Liver (tissue), 9 donors: ENCODE results near the gene SLC49A4. TPM values are rescaled to one million over a fixed set of nuclear protein-coding genes. Genes with fewer than 3 reads are reported as not detected.

Experiments used
- DNase-seq: peaks from one replicate; pipeline ENCODE4 v3.0.0-alpha.2; 2017; ENCODE audit warnings: low spot score
- H3K27ac ChIP-seq, 2 donors: one replicate each; pipeline ENCODE4 v1.7.0; 2013; ENCODE audit warnings: inconsistent platforms in 2 of 2, low read length in 2 of 2, control low read depth in 1 of 2, low read depth in 1 of 2, mild to moderate bottlenecking in 1 of 2
- H3K27me3 ChIP-seq, 4 donors: one replicate each; pipeline versions ENCODE4 v1.6.1 to v1.7.0; 2013; ENCODE audit warnings: low read length in 3 of 4, inconsistent platforms in 1 of 4, mild to moderate bottlenecking in 1 of 4, moderate library complexity in 1 of 4; ENCODE audit not compliant: control insufficient read depth in 4 of 4, insufficient read depth in 4 of 4
- H3K36me3 ChIP-seq, 4 donors: one replicate each; pipeline versions ENCODE4 v1.6.1 to v1.7.0; 2013; ENCODE audit warnings: low read length in 3 of 4, mild to moderate bottlenecking in 3 of 4, low read depth in 1 of 4, moderate library complexity in 1 of 4; ENCODE audit not compliant: control insufficient read depth in 4 of 4, insufficient read depth in 3 of 4
- H3K4me1 ChIP-seq, 4 donors: one replicate each; pipeline versions ENCODE4 v1.6.1 to v1.7.0; 2013; ENCODE audit warnings: low read length in 3 of 4, mild to moderate bottlenecking in 3 of 4, moderate library complexity in 1 of 4; ENCODE audit not compliant: control insufficient read depth in 4 of 4, insufficient read depth in 4 of 4
- H3K4me3 ChIP-seq, 3 donors: one replicate each; pipeline versions ENCODE4 v1.6.1 to v1.7.0; 2013; ENCODE audit warnings: low read length in 3 of 3, control low read depth in 1 of 3, low read depth in 1 of 3, mild to moderate bottlenecking in 1 of 3
- H3K9ac ChIP-seq, 2 donors: one replicate each; pipeline ENCODE4 v1.7.0; 2013; ENCODE audit warnings: low read length in 2 of 2, mild to moderate bottlenecking in 2 of 2, moderate library complexity in 2 of 2, control low read depth in 1 of 2, low read depth in 1 of 2
- H3K9me3 ChIP-seq, 4 donors: one replicate each; pipeline versions ENCODE4 v1.6.1 to v1.7.0; 2013; ENCODE audit warnings: low read length in 3 of 4; ENCODE audit not compliant: control insufficient read depth in 4 of 4
- CTCF ChIP-seq: fragments of 150-350 bp; IDR thresholded peaks from 2 replicates; pipeline ENCODE4 v1.5.1; 2017; ENCODE audit warnings: improper control_type of control experiment, low read depth, low read length; ENCODE audit not compliant: missing input control
- EGR1 ChIP-seq, 2 donors: IDR thresholded peaks; 2 replicates each; pipeline ENCODE4 v1.6.1; 2016 to 2018; ENCODE audit warnings: antibody characterized with exemption in 2 of 2, low read depth in 2 of 2
- FOXA1 ChIP-seq: IDR thresholded peaks from 2 replicates; pipeline ENCODE4 v1.6.1; 2016; ENCODE audit warnings: antibody characterized with exemption
- FOXA2 ChIP-seq: IDR thresholded peaks from 2 replicates; pipeline ENCODE4 v1.6.1; 2016; ENCODE audit warnings: antibody characterized with exemption
- GABPA ChIP-seq, 2 donors: IDR thresholded peaks in 1 of 2; conservative IDR thresholded peaks in 1 of 2; 2 replicates each; pipeline ENCODE4 v1.6.1; 2016; ENCODE audit warnings: antibody characterized with exemption in 2 of 2, mild to moderate bottlenecking in 1 of 2, moderate library complexity in 1 of 2
- HNF4A ChIP-seq, 2 donors: conservative IDR thresholded peaks; 2 replicates each; pipeline ENCODE4 v1.6.1; 2016; ENCODE audit warnings: antibody characterized with exemption in 2 of 2, mild to moderate bottlenecking in 2 of 2
- HNF4G ChIP-seq: IDR thresholded peaks from 2 replicates; pipeline ENCODE4 v1.6.1; 2016; ENCODE audit warnings: antibody characterized with exemption
- JUND ChIP-seq, 2 donors: IDR thresholded peaks; 2 replicates each; pipeline ENCODE4 v1.6.1; 2016; ENCODE audit warnings: antibody characterized with exemption in 2 of 2
- NR2F2 ChIP-seq: IDR thresholded peaks from 2 replicates; pipeline ENCODE4 v1.6.1; 2016; ENCODE audit warnings: antibody characterized with exemption
- RAD21 ChIP-seq, 2 donors: IDR thresholded peaks; 2 replicates each; pipeline ENCODE4 v1.6.1; 2016; ENCODE audit warnings: antibody characterized with exemption in 2 of 2, mild to moderate bottlenecking in 2 of 2
- RXRA ChIP-seq, 2 donors: IDR thresholded peaks; 2 replicates each; pipeline ENCODE4 v1.6.1; 2017 to 2018; ENCODE audit warnings: antibody characterized with exemption in 2 of 2, mild to moderate bottlenecking in 1 of 2
- SP1 ChIP-seq: IDR thresholded peaks from 2 replicates; pipeline ENCODE4 v1.6.1; 2018; ENCODE audit warnings: antibody characterized with exemption, mild to moderate bottlenecking
- TAF1 ChIP-seq: conservative IDR thresholded peaks from 2 replicates; pipeline ENCODE4 v1.6.1; 2016; ENCODE audit warnings: antibody characterized with exemption, mild to moderate bottlenecking
- YY1 ChIP-seq: IDR thresholded peaks from 2 replicates; pipeline ENCODE4 v1.6.1; 2016; ENCODE audit warnings: antibody characterized with exemption, mild to moderate bottlenecking
- ZBTB33 ChIP-seq: IDR thresholded peaks from 2 replicates; pipeline ENCODE4 v1.6.1; 2016; ENCODE audit warnings: antibody characterized with exemption
- polyA plus RNA-seq, 2 donors: library from polyadenylated mRNA; stranded (reverse) in 1 of 2; unstranded in 1 of 2; fragments of 200-250 nt in 1 of 2; fragments of >200 nt in 1 of 2; fragmentation: Nextera tagmentation in 1 of 2; extraction: Ambion mirVana in 1 of 2; gene quantifications; one replicate each; pipeline versions ENCODE4 v1.2.1 to v1.2.3, GENCODE V29; 2013 to 2015
- total RNA-seq, 2 donors: library from RNA; depleted of rRNA; stranded (reverse); fragments of >200 nt; gene quantifications; one replicate each; pipeline ENCODE4 v1.2.3, GENCODE V29; 2014
- TF ChIP-seq, protein P1 (sequence below): IDR thresholded peaks from 2 replicates; pipeline ENCODE4 v1.6.1; 2016; ENCODE audit warnings: antibody characterized with exemption, mild to moderate bottlenecking
- TF ChIP-seq, protein P2 (sequence below): IDR thresholded peaks from 2 replicates; pipeline ENCODE4 v1.6.1; 2016; ENCODE audit warnings: antibody characterized with exemption
- TF ChIP-seq, protein P3 (sequence below): IDR thresholded peaks from 2 replicates; pipeline ENCODE4 v1.6.1; 2016; ENCODE audit warnings: antibody characterized with exemption
- donor health status: healthy.
- donor health status: healthy.
- donor health status: healthy.
- donor health status: healthy.
- donor health status: healthy.

The SLC49A4 gene
- total and polyA plus RNA-seq, 4 donors: 3.3 to 11.1 (median 6.3) TPM

DNA sequence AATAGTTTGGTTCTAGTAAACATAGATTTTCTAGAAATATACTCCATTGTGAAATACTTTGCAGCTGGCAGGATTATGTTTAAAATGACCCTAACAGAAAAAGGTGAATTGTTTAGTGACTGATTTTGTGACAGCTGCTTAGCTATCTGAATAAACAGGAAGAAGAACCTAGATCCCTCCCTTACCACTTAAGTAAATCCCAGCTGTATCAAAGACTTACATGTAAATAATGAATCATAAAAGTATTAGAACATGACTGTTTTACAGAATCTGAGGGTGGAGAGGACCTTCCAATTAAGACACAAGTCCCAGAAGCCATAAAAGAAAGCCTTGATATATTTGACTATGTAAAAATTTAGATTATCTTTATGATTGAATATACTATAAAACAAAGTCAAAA, 15.9 kb downstream of the SLC49A4 start:
- peaks cover 0 to 3% (median 0%) of the 10 kb centered on the region in 4 donors for H3K36me3 ChIP-seq

More for the DNA sequence above, 15.9 kb downstream of the SLC49A4 start:
- H3K9ac ChIP-seq: no peak overlapping the region
- H3K9me3 ChIP-seq: no peaks in the 10 kb centered on the region
- H3K4me1 ChIP-seq: no peaks in the 10 kb centered on the region
- H3K27me3 ChIP-seq: no peaks in the 10 kb centered on the region
- H3K4me3 ChIP-seq: no peak overlapping the region
- H3K27ac ChIP-seq: no peak overlapping the region
- no peak for DNase-seq
- TF ChIP-seq ZBTB33: no peak
- TF ChIP-seq HNF4A (conservative IDR thresholded peaks at IDR 0.05): no peak
- TF ChIP-seq, protein P1, sequence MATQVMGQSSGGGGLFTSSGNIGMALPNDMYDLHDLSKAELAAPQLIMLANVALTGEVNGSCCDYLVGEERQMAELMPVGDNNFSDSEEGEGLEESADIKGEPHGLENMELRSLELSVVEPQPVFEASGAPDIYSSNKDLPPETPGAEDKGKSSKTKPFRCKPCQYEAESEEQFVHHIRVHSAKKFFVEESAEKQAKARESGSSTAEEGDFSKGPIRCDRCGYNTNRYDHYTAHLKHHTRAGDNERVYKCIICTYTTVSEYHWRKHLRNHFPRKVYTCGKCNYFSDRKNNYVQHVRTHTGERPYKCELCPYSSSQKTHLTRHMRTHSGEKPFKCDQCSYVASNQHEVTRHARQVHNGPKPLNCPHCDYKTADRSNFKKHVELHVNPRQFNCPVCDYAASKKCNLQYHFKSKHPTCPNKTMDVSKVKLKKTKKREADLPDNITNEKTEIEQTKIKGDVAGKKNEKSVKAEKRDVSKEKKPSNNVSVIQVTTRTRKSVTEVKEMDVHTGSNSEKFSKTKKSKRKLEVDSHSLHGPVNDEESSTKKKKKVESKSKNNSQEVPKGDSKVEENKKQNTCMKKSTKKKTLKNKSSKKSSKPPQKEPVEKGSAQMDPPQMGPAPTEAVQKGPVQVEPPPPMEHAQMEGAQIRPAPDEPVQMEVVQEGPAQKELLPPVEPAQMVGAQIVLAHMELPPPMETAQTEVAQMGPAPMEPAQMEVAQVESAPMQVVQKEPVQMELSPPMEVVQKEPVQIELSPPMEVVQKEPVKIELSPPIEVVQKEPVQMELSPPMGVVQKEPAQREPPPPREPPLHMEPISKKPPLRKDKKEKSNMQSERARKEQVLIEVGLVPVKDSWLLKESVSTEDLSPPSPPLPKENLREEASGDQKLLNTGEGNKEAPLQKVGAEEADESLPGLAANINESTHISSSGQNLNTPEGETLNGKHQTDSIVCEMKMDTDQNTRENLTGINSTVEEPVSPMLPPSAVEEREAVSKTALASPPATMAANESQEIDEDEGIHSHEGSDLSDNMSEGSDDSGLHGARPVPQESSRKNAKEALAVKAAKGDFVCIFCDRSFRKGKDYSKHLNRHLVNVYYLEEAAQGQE: no peak
- TF ChIP-seq EGR1 (IDR thresholded peaks at IDR 0.05; ENCODE audit: low read depth in 2 of 2): no peak
- no peak for TF ChIP-seq GABPA (IDR thresholded peaks at IDR 0.05 in 1 of 2, conservative IDR thresholded peaks at IDR 0.05 in 1 of 2)
- TF ChIP-seq, protein P2, sequence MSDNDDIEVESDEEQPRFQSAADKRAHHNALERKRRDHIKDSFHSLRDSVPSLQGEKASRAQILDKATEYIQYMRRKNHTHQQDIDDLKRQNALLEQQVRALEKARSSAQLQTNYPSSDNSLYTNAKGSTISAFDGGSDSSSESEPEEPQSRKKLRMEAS: no peak
- TF ChIP-seq YY1: no peak
- TF ChIP-seq FOXA1: no peak
- TF ChIP-seq HNF4G: no peak
- TF ChIP-seq SP1: no peak
- no peak for TF ChIP-seq RAD21 (IDR thresholded peaks at IDR 0.05)
- TF ChIP-seq JUND (IDR thresholded peaks at IDR 0.05): no peak
- TF ChIP-seq RXRA (IDR thresholded peaks at IDR 0.05): no peak
- TF ChIP-seq FOXA2: no peak
- TF ChIP-seq TAF1: no peak
- TF ChIP-seq CTCF: no peak
- TF ChIP-seq, protein P3, sequence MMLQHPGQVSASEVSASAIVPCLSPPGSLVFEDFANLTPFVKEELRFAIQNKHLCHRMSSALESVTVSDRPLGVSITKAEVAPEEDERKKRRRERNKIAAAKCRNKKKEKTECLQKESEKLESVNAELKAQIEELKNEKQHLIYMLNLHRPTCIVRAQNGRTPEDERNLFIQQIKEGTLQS: no peak
- TF ChIP-seq NR2F2: no peak
